NT2/D1 (cell line): Measurements from ENCODE around the gene ATP11B.

Experiments
- DNase-seq: peaks from one replicate; pipeline ENCODE4 v3.0.0-alpha.2; 2011; ENCODE audit warnings: low read depth, low spot score
- H3K27me3 ChIP-seq: 2 replicates; pipeline ENCODE4 v1.6.0; 2011; ENCODE audit warnings: mild to moderate bottlenecking; ENCODE audit not compliant: insufficient read length, insufficient read depth
- H3K36me3 ChIP-seq: 2 replicates; pipeline ENCODE4 v1.6.1; 2011; ENCODE audit warnings: mild to moderate bottlenecking, low read length, mixed read lengths; ENCODE audit not compliant: insufficient read depth, insufficient read length
- H3K4me1 ChIP-seq: 2 replicates; pipeline ENCODE4 v1.5.1; 2011; ENCODE audit not compliant: insufficient read depth, insufficient read length
- H3K4me3 ChIP-seq: 2 replicates; pipeline ENCODE4 v1.5.1; 2011; ENCODE audit warnings: low read depth; ENCODE audit not compliant: insufficient read length
- H3K9ac ChIP-seq: 2 replicates; pipeline ENCODE4 v1.6.0; 2011; ENCODE audit warnings: low read depth; ENCODE audit not compliant: insufficient read length
- H3K9me3 ChIP-seq: 2 replicates; pipeline ENCODE4 v1.5.1; 2011; ENCODE audit warnings: mild to moderate bottlenecking, low read length; ENCODE audit not compliant: insufficient read depth
- SUZ12 ChIP-seq: IDR thresholded peaks from 2 replicates; pipeline ENCODE4 v1.6.1; 2011; ENCODE audit not compliant: insufficient read length, insufficient read depth; ENCODE audit errors: extremely low read depth
- YY1 ChIP-seq: IDR thresholded peaks from 2 replicates; pipeline ENCODE4 v1.6.1; 2011; ENCODE audit not compliant: insufficient read length, insufficient read depth
- ZNF274 ChIP-seq: IDR thresholded peaks from 2 replicates; pipeline ENCODE4 v1.6.1; 2011; ENCODE audit warnings: mild to moderate bottlenecking, low read depth, low read length

ATP11B gene

GRCh38 chr3:182925330-182925943 is 132.1 kb downstream of the ATP11B start:
- no peak for DNase-seq
- no peak overlapping the region for H3K4me3 ChIP-seq
- no peak overlapping the region for H3K9ac ChIP-seq
- no peaks in the 10 kb centered on the region for H3K9me3 ChIP-seq
- no peaks in the 10 kb centered on the region for H3K27me3 ChIP-seq
- H3K4me1 ChIP-seq: no peaks in the 10 kb centered on the region
- TF ChIP-seq SUZ12 (no peak), YY1 (no peak), ZNF274 (no peak)
- no peaks in the 10 kb centered on the region for H3K36me3 ChIP-seq

- no peak for DNase-seq
- Histone ChIP-seq H3K27me3 (no peaks in the 10 kb centered on the region), H3K36me3 (no peaks in the 10 kb centered on the region), H3K9ac (no peak overlapping the region), H3K4me3 (no peak overlapping the region), H3K9me3 (no peaks in the 10 kb centered on the region), H3K4me1 (no peaks in the 10 kb centered on the region)
- no peak for TF ChIP-seq SUZ12
- no peak for TF ChIP-seq ZNF274
- no peak for TF ChIP-seq YY1
Observed at GRCh38 chr3:182925944-182926337, 132.6 kb downstream of the ATP11B start.

- Histone ChIP-seq H3K27me3 (no peaks in the 10 kb centered on the region), H3K4me1 (no peaks in the 10 kb centered on the region), H3K9ac (no peak overlapping the region), H3K9me3 (peaks cover 7% of the 10 kb centered on the region), H3K4me3 (no peak overlapping the region), H3K36me3 (no peaks in the 10 kb centered on the region)
- TF ChIP-seq ZNF274: no peak
- TF ChIP-seq YY1: no peak
- no peak for TF ChIP-seq SUZ12
- DNase-seq: no peak
Observed at GRCh38 chr3:182935803-182936202, 142.5 kb downstream of the ATP11B start.

GRCh38 chr3:182936239-182936917 is 143.1 kb downstream of the ATP11B start:
- H3K4me3 ChIP-seq: no peak overlapping the region
- no peaks in the 10 kb centered on the region for H3K27me3 ChIP-seq
- H3K36me3 ChIP-seq: no peaks in the 10 kb centered on the region
- no peak for TF ChIP-seq SUZ12
- TF ChIP-seq ZNF274: no peak
- TF ChIP-seq YY1: no peak
- no peaks in the 10 kb centered on the region for H3K4me1 ChIP-seq
- no peak for DNase-seq
- no peak overlapping the region for H3K9ac ChIP-seq
- H3K9me3 ChIP-seq: peaks cover 7% of the 10 kb centered on the region

GRCh38 chr3:182936918-182937285 is 143.6 kb downstream of the ATP11B start:
- H3K9ac ChIP-seq: no peak overlapping the region
- no peaks in the 10 kb centered on the region for H3K27me3 ChIP-seq
- no peaks in the 10 kb centered on the region for H3K36me3 ChIP-seq
- H3K9me3 ChIP-seq: peaks cover 7% of the 10 kb centered on the region
- TF ChIP-seq ZNF274 (no peak), YY1 (no peak), SUZ12 (no peak)
- DNase-seq: no peak
- no peak overlapping the region for H3K4me3 ChIP-seq
- H3K4me1 ChIP-seq: no peaks in the 10 kb centered on the region

GRCh38 chr3:182937293-182938051 is 144.2 kb downstream of the ATP11B start:
- Histone ChIP-seq H3K9me3 (peaks cover 2% of the 10 kb centered on the region; the same call in 1 of the 2 replicates), H3K27me3 (no peaks in the 10 kb centered on the region), H3K9ac (no peak overlapping the region), H3K36me3 (no peaks in the 10 kb centered on the region), H3K4me3 (no peak overlapping the region), H3K4me1 (no peaks in the 10 kb centered on the region)
- TF ChIP-seq SUZ12 (no peak), YY1 (no peak), ZNF274 (no peak)
- DNase-seq: no peak

GRCh38 chr3:182940266-182940808 is 147.0 kb downstream of the ATP11B start:
- Histone ChIP-seq H3K36me3 (peaks cover 7% of the 10 kb centered on the region), H3K9ac (no peak overlapping the region), H3K4me1 (no peaks in the 10 kb centered on the region), H3K4me3 (no peak overlapping the region), H3K27me3 (no peaks in the 10 kb centered on the region), H3K9me3 (no peaks in the 10 kb centered on the region)
- DNase-seq: no peak
- TF ChIP-seq ZNF274 (no peak), SUZ12 (no peak), YY1 (no peak)
